ENCODE measurements around the gene TK2. TPM values are rescaled to one million over a fixed set of nuclear protein-coding genes. Genes with fewer than 3 reads are reported as not detected.

The TK2 gene
- total and polyA plus RNA-seq, 9 of the 15 experiments (the other 6 are each of a cell fraction or from before 2014, with no cell fraction given): 1.1 to 10.2 (median 5.3) TPM

DNA sequence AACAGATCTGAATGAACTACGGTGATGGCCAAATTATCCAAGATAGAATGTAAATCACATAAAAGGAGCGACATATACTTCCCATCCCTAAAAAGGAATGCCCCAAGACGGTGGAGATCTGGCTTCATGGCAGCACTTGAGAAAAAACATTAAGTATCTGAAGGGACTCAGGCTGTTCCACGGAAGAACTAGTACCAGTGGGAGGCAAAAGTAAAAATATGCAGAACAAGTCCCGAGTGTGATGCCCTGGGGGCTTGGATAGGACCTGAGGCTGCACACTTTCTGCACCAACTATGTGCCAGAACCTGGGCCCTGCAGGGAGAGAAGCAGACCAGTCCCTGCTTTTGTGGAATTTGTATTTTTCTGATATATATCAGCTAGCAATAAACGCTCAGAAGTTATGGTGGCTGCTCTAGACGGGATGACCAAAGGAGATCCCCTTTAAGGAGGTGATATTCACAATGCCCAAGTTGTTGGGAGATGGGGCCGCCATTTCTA, 1.9 kb upstream of the TK2 start (continued):
- TF ChIP-seq, protein P1, sequence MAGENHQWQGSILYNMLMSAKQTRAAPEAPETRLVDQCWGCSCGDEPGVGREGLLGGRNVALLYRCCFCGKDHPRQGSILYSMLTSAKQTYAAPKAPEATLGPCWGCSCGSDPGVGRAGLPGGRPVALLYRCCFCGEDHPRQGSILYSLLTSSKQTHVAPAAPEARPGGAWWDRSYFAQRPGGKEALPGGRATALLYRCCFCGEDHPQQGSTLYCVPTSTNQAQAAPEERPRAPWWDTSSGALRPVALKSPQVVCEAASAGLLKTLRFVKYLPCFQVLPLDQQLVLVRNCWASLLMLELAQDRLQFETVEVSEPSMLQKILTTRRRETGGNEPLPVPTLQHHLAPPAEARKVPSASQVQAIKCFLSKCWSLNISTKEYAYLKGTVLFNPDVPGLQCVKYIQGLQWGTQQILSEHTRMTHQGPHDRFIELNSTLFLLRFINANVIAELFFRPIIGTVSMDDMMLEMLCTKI (IDR thresholded peaks at IDR 0.05; ENCODE audit: partially characterized antibody): no peak
- TF ChIP-seq ZNF778 (CRISPR knock-in tag; IDR thresholded peaks at IDR 0.05): no peak
- no peak for TF ChIP-seq XRCC3 (IDR thresholded peaks at IDR 0.05)
- TF ChIP-seq CREB1 (IDR thresholded peaks at IDR 0.05): no peak
- no peak for TF ChIP-seq CREB1 (CRISPR knock-in tag; IDR thresholded peaks at IDR 0.05)
- no peak for TF ChIP-seq PRMT5 (CRISPR knock-in tag; IDR thresholded peaks at IDR 0.05)
- TF ChIP-seq C11orf30 (IDR thresholded peaks at IDR 0.05; ENCODE audit: low read depth): no peak
- TF ChIP-seq RBM17 (IDR thresholded peaks at IDR 0.05; ENCODE audit: borderline replicate concordance, low read depth, low read length): no peak
- TF ChIP-seq, protein P2, sequence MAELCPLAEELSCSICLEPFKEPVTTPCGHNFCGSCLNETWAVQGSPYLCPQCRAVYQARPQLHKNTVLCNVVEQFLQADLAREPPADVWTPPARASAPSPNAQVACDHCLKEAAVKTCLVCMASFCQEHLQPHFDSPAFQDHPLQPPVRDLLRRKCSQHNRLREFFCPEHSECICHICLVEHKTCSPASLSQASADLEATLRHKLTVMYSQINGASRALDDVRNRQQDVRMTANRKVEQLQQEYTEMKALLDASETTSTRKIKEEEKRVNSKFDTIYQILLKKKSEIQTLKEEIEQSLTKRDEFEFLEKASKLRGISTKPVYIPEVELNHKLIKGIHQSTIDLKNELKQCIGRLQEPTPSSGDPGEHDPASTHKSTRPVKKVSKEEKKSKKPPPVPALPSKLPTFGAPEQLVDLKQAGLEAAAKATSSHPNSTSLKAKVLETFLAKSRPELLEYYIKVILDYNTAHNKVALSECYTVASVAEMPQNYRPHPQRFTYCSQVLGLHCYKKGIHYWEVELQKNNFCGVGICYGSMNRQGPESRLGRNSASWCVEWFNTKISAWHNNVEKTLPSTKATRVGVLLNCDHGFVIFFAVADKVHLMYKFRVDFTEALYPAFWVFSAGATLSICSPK (IDR thresholded peaks at IDR 0.05; ENCODE audit: borderline replicate concordance): no peak
- no peak for TF ChIP-seq JUNB (CRISPR knock-in tag; conservative IDR thresholded peaks at IDR 0.05)
- no peak for TF ChIP-seq ZNF212 (CRISPR knock-in tag; IDR thresholded peaks at IDR 0.05)
- TF ChIP-seq PHTF2 (CRISPR knock-in tag; IDR thresholded peaks at IDR 0.05): no peak
- TF ChIP-seq, protein P3, sequence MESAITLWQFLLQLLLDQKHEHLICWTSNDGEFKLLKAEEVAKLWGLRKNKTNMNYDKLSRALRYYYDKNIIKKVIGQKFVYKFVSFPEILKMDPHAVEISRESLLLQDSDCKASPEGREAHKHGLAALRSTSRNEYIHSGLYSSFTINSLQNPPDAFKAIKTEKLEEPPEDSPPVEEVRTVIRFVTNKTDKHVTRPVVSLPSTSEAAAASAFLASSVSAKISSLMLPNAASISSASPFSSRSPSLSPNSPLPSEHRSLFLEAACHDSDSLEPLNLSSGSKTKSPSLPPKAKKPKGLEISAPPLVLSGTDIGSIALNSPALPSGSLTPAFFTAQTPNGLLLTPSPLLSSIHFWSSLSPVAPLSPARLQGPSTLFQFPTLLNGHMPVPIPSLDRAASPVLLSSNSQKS (CRISPR knock-in tag; IDR thresholded peaks at IDR 0.05): no peak
- TF ChIP-seq TRIM28 (IDR thresholded peaks at IDR 0.05): no peak
- TF ChIP-seq ILF3 (IDR thresholded peaks at IDR 0.05; ENCODE audit: borderline replicate concordance): no peak
- no peak for TF ChIP-seq RBM25 (IDR thresholded peaks at IDR 0.05; ENCODE audit: low read depth, low read length, severe bottlenecking)
- TF ChIP-seq ZNF3 (CRISPR knock-in tag; IDR thresholded peaks at IDR 0.05): 0 out of 2 replicates have a peak, but pooled peaks have one; percentile 59
- no peak for TF ChIP-seq SIN3A (IDR thresholded peaks at IDR 0.05; ENCODE audit: borderline replicate concordance in 2 of 2, control insufficient read depth in 1 of 2, low read depth in 2 of 2, low read length in 2 of 2)
- no peak for TF ChIP-seq ETV6 (IDR thresholded peaks at IDR 0.05; ENCODE audit: borderline replicate concordance in 1 of 2, low read depth in 2 of 2, low read length in 1 of 2)
- TF ChIP-seq ETV6 (CRISPR knock-in tag; IDR thresholded peaks at IDR 0.05; ENCODE audit: borderline replicate concordance): 0 out of 2 replicates have a peak, but pooled peaks have one; percentile 36
- no peak for TF ChIP-seq SMARCE1 (IDR thresholded peaks at IDR 0.05)
- no peak for TF ChIP-seq ARNT (IDR thresholded peaks at IDR 0.05)
- TF ChIP-seq RBM39 (optimal IDR thresholded peaks at IDR 0.05; ENCODE audit: low read depth, low read length): peak; percentile 19
- no peak for TF ChIP-seq GABPB2 (CRISPR knock-in tag; conservative IDR thresholded peaks at IDR 0.05)
- no peak for TF ChIP-seq NFIC (IDR thresholded peaks at IDR 0.05)
- peak; percentile 25; the same call in 1 of the 2 replicates for TF ChIP-seq ELF1 (tag; IDR thresholded peaks at IDR 0.05)
